Measurements from ENCODE around the gene F11.

- TF ChIP-seq, protein P1, sequence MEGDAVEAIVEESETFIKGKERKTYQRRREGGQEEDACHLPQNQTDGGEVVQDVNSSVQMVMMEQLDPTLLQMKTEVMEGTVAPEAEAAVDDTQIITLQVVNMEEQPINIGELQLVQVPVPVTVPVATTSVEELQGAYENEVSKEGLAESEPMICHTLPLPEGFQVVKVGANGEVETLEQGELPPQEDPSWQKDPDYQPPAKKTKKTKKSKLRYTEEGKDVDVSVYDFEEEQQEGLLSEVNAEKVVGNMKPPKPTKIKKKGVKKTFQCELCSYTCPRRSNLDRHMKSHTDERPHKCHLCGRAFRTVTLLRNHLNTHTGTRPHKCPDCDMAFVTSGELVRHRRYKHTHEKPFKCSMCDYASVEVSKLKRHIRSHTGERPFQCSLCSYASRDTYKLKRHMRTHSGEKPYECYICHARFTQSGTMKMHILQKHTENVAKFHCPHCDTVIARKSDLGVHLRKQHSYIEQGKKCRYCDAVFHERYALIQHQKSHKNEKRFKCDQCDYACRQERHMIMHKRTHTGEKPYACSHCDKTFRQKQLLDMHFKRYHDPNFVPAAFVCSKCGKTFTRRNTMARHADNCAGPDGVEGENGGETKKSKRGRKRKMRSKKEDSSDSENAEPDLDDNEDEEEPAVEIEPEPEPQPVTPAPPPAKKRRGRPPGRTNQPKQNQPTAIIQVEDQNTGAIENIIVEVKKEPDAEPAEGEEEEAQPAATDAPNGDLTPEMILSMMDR (IDR thresholded peaks at IDR 0.05), result no peak
- TF ChIP-seq POLR2A (IDR thresholded peaks at IDR 0.05), result no peak
Measured at GRCh38 chr4:186255122-186255521, 10.9 kb upstream of the F11 start.

Measured in esophagus squamous epithelium (tissue), 4 donors.